KBM-7 (cell line): ENCODE measurements around the gene TKTL1.
"Not testable (repeated sequence)": the region's sequence is repeated elsewhere in the genome, so short reads cannot be mapped to it uniquely, and the experiment has no call there.

Experiments used
- DNase-seq: peaks from one replicate; pipeline ENCODE4 v3.0.0-alpha.2; 2015
- in situ Hi-C: fragments of 300-500 bp; cut with MboI; formaldehyde crosslinking; loops from 2 replicates; pipeline ENCODE4 v1.14.3; 2020; ENCODE audit warnings: low sequenced_read_pairs, low pct_unique_long_range_greater_than_20kb, mixed read lengths

The TKTL1 gene, protein sequence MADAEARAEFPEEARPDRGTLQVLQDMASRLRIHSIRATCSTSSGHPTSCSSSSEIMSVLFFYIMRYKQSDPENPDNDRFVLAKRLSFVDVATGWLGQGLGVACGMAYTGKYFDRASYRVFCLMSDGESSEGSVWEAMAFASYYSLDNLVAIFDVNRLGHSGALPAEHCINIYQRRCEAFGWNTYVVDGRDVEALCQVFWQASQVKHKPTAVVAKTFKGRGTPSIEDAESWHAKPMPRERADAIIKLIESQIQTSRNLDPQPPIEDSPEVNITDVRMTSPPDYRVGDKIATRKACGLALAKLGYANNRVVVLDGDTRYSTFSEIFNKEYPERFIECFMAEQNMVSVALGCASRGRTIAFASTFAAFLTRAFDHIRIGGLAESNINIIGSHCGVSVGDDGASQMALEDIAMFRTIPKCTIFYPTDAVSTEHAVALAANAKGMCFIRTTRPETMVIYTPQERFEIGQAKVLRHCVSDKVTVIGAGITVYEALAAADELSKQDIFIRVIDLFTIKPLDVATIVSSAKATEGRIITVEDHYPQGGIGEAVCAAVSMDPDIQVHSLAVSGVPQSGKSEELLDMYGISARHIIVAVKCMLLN

DNA sequence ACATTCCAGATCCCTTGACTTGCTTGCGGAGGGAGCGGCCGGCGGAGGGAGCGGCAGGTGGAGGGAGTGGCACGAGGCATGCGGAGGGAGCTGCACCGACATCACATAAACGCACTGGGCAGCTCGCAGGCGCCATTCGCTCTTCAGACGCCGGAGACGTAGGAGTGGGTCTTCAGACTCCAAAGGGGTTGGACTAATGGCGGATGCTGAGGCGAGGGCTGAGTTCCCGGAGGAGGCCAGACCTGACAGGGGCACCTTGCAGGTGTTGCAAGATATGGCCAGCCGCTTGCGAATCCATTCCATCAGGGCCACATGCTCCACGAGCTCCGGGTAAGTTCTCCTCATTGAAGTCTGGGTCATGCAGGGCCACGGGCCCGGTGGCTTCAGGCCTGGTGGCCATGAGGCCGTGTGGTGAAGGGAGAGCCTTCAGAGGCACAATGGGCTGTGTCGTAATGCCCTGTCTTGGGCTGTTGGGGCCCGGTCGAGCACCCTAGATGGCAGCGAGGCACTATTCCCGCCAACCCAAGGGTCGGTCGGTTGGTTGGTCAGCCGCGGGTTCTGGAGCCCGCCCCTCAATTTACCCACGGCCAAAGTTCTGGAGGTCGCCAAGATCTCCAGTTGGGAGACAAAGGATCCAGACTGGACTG lies at the start of gene TKTL1:
Gene TKTL1 (plus strand): TSS at position 132 of the 647 bp plus-strand sequence. CDS start 65 bp downstream, at position 197.
- in situ Hi-C loops, result no loop called here
- DNase-seq, result no peak

DNA sequence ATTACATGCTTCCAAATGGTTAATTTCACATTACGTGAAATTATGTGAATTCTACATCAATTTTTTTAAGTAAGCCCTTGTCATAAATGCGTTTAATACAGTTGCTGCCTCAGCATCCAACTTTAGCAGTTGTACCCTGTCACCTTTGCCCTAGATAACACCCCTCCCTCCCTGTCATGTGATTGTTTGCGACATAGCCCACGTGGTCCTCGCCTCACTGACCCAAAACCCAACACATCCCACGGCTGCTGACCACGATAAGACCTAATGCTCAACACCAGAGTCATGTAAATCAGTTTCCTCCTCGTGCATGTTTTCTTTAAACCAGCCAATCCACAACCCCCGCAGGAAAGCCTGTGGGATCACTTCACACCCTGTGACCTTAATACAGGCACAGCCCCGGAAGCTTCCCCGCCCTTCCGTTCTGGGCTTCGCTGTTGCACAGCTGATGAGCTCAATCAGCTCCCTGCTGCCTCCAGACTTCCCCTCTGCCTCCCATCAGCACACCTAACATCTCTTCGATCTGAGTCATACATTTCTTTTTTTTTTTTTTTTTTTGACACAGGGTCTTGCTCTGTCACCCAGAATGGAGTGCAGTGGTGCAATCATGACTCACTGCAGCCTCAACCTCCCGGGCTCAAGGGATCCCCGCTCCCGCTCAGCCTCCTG lies 48.1 kb upstream of the TKTL1 start:
- in situ Hi-C loops, result not testable (repeated sequence)

DNA sequence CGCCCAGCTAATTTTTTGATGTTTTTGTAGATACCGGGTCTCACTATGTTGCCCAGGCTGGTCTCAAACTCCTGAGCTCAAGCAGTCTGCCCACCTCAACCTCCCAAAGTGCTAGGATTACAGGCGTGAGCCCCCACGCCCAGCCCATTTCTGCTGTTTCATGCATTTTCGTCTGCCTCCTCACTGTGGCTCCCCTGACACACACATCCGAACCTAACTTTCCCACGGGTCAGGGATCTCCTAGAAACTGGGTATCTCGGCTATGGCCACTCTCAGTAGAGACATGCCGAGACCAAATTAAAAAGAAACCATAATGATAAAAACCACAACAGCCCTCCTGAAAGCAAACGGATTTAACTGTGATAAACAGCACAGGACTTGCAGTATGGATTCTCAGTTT lies 47.5 kb upstream of the TKTL1 start:
- in situ Hi-C loops, DNase-seq: not testable (repeated sequence)

More for the DNA sequence above, 48.1 kb upstream of the TKTL1 start:
- not testable (repeated sequence) for DNase-seq

DNA sequence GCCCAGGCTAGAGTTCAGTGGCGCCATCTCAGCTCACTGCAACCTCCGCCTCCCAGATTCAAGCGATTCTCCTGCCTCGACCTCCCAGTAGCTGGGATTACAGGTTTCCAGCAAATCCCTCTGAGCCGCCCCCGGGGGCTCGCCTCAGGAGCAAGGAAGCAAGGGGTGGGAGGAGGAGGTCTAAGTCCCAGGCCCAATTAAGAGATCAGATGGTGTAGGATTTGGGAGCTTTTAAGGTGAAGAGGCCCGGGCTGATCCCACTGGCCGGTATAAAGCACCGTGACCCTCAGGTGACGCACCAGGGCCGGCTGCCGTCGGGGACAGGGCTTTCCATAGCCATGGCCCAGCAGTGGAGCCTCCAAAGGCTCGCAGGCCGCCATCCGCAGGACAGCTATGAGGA lies 38.3 kb upstream of the TKTL1 start, which contains the start of gene OPN1MW3:
Gene OPN1MW3 (plus strand): TSS at position 301 of the 400 bp plus-strand sequence. CDS start 38 bp downstream, at position 339.
- DNase-seq, in situ Hi-C loops: not testable (repeated sequence)

DNA sequence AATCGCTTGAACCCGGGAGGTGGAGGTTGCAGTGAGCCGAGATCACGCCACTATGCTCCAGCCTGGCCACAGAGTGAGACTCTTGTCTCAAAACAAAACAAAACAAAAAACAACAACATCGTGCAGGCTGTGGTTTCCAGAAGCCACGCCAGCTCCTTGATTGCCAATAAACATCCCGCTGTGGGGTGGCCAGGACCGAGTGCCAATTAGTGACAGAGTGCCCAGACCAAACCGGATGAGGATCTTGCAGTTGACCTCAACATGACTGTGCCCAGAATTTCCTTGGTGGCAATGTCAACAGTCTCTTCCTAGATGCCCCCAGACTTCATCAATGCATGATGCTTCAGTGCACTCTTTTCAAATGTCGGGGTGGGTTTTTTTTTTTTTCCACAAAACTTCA lies 36.9 kb upstream of the TKTL1 start:
- in situ Hi-C loops, DNase-seq: not testable (repeated sequence)

DNA sequence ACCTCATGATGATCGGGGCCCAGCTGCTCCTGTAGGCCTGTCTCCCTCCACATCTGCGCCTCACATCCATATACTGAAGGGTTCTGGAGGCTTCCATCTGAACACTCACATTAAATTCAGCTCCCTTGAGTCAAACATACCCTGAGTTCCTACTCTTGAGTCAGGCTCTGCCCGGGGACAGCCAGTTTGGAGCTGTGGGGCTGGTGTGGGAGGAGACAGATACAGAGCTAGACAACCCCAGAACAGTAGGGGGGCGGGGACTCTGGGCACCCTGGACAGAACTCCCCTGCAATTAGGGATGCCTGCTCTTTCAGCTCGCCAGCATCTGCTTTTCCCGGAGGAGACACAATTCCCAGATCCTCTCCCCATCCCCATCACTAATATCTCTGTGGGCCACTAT lies 32.5 kb upstream of the TKTL1 start:
- in situ Hi-C loops, DNase-seq: not testable (repeated sequence)

DNA sequence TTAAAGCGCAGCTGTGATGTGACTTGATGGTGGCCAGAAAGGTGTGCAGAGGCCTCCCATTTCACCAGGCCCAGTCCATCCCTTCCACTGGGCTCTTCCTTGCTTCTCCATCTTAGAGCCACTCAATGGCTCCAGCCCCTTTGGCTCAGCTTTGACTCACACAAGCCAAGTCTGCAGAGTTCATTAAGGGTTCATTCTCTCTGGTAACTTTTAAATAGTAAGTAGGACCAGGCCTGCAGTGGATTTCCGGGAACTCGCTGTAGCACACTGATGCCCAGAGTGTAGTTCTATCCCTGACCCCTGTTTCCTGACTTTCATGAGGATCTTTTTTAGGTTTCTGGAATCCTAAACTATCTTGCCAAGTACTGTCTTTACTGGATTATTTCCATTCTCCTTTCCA lies 26.4 kb upstream of the TKTL1 start:
- DNase-seq, in situ Hi-C loops: not testable (repeated sequence)

DNA sequence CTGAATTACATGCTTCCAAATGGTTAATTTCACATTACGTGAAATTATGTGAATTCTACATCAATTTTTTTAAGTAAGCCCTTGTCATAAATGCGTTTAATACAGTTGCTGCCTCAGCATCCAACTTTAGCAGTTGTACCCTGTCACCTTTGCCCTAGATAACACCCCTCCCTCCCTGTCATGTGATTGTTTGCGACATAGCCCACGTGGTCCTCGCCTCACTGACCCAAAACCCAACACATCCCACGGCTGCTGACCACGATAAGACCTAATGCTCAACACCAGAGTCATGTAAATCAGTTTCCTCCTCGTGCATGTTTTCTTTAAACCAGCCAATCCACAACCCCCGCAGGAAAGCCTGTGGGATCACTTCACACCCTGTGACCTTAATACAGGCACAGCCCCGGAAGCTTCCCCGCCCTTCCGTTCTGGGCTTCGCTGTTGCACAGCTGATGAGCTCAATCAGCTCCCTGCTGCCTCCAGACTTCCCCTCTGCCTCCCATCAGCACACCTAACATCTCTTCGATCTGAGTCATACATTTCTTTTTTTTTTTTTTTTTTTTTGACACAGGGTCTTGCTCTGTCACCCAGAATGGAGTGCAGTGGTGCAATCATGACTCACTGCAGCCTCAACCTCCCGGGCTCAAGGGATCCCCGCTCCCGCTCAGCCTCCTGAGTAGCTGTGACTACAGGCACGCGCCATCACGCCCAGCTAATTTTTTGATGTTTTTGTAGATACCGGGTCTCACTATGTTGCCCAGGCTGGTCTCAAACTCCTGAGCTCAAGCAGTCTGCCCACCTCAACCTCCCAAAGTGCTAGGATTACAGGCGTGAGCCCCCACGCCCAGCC lies 10.9 kb upstream of the TKTL1 start:
- DNase-seq, in situ Hi-C loops: not testable (repeated sequence)

DNA sequence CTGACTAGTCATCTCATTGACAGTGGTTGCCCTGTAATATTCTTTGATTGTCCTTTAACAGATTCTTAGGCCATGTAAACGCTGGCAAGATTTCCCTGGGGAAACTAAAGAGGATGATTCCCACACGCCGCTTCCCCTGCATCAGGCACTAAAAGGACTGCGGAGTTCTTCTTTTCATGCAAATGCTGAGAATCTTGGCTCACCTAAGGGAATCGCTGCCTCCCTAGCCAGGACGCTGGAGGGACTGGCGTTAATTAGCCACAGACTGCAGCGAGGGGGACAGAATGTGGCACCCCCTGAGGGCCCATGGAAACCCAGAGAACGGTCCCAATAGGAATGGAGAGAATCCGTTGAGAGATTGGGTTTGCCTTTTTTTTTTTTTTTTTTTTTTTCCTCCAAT lies 9.2 kb upstream of the TKTL1 start:
- DNase-seq, in situ Hi-C loops: not testable (repeated sequence)

DNA sequence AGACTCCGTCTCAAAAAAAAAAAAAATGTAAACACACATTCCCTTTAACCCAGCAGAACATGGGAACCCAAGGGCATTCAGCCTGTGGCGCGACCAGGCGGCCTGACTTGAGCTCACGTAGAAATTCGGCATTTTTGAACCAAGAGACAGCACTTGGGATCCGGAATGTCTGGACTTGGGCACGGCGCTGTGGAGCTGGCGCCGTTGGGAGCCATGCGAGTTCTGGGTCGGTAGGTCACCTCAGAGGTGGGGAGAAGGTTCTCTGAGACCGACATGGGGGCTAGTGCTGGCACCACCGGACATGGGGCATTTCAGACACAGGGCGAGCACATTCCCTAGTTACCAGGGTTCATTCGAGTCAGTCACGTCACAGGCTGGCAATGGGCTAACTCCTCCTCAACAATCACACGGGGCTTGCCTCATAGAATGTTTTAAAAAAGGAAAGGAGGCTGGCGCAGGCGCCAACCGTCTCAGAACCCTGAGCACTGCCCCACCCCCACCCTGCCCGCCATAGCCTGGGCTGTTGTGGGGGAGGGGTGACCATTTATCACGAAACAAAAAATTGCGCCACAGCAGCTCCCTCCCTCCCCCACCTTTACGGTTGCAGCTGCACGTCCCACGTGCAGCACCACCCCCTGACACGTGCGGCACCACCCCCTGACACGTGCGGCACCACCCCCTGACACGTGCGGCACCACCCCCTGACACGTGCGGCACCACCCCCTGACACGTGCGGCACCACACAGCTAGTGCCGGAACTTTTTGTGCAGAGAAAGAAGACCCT lies 612 bp upstream of the TKTL1 start, which contains the start of gene TEX28:
Gene TEX28 (minus strand): TSS at position 334 of the 784 bp plus-strand sequence. CDS start 3,007 bp downstream, outside the sequence.
- no peak for DNase-seq
- in situ Hi-C loops, result no loop called here

DNA sequence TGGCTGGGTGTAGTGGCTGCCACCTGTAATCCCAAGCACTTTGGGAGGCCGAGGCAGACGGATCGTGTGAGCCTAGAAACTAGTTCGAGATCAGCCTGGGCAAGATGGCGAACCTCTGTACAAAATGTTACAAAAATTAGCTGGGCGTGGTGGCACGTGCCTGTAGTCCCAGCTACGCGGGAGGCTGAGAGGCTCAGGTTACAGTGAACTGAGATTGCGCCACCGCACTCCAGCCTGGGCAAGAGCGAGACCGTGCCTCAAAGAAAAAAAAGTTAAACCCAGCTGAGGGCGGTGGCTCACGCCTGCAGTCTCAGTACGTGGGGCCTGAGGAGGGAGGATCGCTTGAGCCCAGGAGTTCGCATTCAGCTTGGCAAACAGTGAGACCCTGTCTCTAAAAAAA lies 1.1 kb downstream of the TKTL1 start:
- no peak for DNase-seq
- in situ Hi-C loops, result no loop called here

DNA sequence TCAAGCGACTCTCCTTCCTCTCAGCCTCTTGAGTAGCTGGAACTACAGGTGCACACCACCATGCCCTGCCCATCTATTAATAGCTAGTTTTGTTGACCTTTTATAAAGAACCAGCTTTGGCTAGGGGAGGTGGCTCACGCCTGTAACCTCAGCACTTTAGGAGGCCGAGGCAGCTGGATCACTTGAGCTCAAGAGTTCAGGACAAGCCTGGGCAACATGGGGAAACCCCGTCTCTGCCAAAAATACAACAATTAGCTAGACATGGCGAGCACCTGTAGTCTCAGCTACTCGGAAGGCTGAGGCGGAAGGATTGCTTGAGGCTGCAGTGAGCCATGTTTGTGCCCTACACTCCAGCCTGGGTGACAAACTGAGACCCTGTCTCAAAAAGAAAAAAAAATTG lies 2.7 kb downstream of the TKTL1 start:
- no peak for DNase-seq
- in situ Hi-C loops, result no loop called here

DNA sequence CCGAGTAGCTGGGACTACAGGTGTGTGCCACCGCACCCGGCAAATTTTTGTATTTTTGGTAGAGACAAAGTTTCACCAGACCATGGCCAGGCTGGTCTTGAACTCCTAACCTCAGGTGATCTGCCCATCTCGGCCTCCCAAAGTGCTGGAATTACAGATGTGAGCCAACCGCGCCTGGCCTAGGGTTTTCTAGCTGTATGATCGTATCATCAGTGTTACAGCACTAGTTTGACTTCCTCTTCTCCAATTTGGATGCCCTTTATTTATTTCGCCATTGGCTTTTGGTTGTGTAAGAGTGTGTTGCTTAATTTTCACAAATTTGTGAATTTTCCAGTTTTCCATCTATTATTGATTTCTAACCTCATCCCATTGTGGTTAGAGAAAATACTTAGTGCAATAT lies 5.2 kb downstream of the TKTL1 start:
- in situ Hi-C loops, result no loop called here
- DNase-seq, result no peak

DNA sequence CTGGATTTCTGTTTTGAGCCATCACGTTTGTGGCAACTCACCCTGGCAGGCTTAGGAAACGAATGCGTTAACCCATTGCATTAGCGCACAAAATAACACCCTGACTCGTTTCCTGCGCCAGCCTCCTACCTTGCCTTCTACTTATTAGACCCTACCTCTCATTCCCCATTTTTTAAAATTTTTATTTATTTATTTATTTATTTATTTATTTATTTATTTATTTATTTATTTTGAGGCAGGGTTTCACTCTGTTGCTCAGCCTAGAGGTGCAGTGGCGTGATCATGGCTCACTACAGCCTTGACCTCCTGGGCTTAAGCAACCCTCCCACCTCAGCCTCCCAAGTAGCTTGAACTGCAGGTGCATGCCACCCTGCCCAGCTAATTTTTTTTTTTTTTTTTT lies 7.4 kb downstream of the TKTL1 start:
- in situ Hi-C loops, result not testable (repeated sequence)

DNA sequence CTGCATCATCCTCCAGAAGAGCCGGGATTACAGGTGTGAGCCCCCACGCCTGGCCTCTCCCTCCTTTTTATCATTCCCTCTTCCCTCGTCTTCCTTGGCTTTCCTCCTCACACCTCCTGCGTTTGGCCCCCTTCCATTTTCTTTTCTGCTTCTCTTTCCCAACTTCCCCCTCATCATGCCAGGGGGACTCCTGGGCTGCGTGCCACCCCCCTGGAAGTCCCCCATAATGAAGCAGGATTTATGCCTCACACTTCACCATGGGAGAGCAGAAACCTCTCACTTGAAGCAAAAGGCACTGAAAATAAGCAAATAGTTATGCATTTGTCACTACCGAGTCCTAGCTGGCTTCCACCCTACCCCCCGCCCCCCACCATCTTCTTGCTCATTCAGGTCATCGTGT lies 7.9 kb downstream of the TKTL1 start:
- in situ Hi-C loops, result no loop called here

More for the DNA sequence above, 7.4 kb downstream of the TKTL1 start:
- DNase-seq, result not testable (repeated sequence)

DNA sequence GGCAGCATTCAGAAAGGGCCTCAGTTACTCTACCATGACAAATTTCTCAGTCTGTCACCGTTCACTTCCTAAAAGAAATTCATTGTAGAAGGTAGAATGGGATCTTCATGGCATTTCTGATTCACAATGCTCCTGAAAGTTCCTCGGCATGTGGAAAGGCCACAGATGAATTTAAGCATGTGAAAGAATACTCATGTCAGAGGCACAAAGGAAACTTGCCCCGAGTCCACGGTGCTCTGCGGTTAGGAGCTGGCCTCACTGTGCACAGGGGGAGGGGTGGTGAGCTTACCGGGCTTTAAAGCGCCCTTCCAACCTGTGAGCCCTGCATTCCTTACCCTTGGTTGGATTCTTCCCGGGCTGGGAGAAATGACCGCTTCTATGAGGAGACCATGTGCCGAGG lies 9.3 kb downstream of the TKTL1 start:
- no peak for DNase-seq
- in situ Hi-C loops, result no loop called here

More for the DNA sequence above, 7.9 kb downstream of the TKTL1 start:
- no peak for DNase-seq

DNA sequence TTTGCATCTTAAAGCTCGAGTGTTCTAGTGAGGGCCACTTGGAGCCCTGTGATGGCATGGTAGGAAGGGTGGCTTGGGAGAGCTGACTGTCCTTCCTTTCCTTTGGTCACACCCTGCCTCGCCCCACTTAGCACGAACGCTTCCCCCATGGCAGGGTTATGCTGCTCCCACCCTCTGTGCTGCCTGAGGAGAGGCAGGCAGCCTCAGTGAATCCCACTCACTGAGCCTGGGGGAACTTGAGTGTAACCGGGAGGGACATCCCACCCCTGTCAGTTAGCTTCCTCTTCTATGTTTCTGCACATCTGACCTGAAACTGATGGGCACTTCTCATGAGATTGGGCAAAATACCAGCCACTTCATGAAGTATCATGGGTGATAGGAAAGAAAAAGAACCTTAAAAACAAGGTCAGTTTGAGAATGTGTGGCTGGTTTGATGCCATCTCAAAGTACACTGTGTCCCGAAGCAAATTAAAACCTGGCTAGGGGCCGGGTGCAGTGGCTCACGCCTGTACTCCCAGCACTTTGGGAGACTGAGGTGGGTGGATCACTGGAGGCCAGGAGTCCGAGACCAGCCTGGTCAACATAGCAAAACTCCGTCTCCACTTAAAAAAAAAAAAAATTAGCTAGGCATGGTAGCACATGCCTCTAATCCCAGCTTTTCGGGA lies 10.1 kb downstream of the TKTL1 start:
- in situ Hi-C loops, result no loop called here
- DNase-seq, result no peak
